Muscle layer of colon (tissue), 2 donors: ENCODE results near the gene KIF1A.

Source experiments
- H3K27ac ChIP-seq: one replicate; pipeline ENCODE4 v1.7.0; 2013; ENCODE audit warnings: low read depth, mild to moderate bottlenecking, low read length, moderate library complexity
- H3K27me3 ChIP-seq, 2 donors: one replicate each; pipeline ENCODE4 v1.7.0; 2013; ENCODE audit warnings: low read length in 2 of 2, mild to moderate bottlenecking in 2 of 2; ENCODE audit not compliant: insufficient read depth in 2 of 2, control insufficient read depth in 1 of 2
- H3K36me3 ChIP-seq: one replicate; pipeline ENCODE4 v1.7.0; 2013; ENCODE audit warnings: mild to moderate bottlenecking, low read length; ENCODE audit not compliant: insufficient read depth
- H3K4me1 ChIP-seq: one replicate; pipeline ENCODE4 v1.7.0; 2013; ENCODE audit warnings: mild to moderate bottlenecking, low read length; ENCODE audit not compliant: insufficient read depth
- H3K4me3 ChIP-seq, 2 donors: one replicate each; pipeline ENCODE4 v1.7.0; 2013; ENCODE audit warnings: low read length in 2 of 2, low read depth in 1 of 2, mild to moderate bottlenecking in 1 of 2, moderate library complexity in 1 of 2
- H3K9ac ChIP-seq: one replicate; pipeline ENCODE4 v1.7.0; 2013; ENCODE audit warnings: low read length
- H3K9me3 ChIP-seq: one replicate; pipeline ENCODE4 v1.7.0; 2013; ENCODE audit warnings: mild to moderate bottlenecking, low read length
- donor health status: abdominal sarcoma.
- donor health status: Adenocarcinoma of cecum.

Gene KIF1A

GRCh38 chr2:240760576-240761246 lies 59.3 kb downstream of the KIF1A start:
- Histone ChIP-seq H3K4me3 (no peak overlapping the region), H3K9ac (no peak overlapping the region), H3K27me3 (no peaks in the 10 kb centered on the region), H3K36me3 (no peaks in the 10 kb centered on the region), H3K27ac (no peak overlapping the region), H3K9me3 (no peaks in the 10 kb centered on the region), H3K4me1 (no peaks in the 10 kb centered on the region)

GRCh38 chr2:240760121-240760520 lies 59.9 kb downstream of the KIF1A start:
- H3K9me3 ChIP-seq: no peaks in the 10 kb centered on the region
- no peak overlapping the region for H3K4me3 ChIP-seq
- H3K27me3 ChIP-seq: no peaks in the 10 kb centered on the region
- no peaks in the 10 kb centered on the region for H3K36me3 ChIP-seq
- H3K4me1 ChIP-seq: no peaks in the 10 kb centered on the region
- no peak overlapping the region for H3K9ac ChIP-seq
- no peak overlapping the region for H3K27ac ChIP-seq

DNA sequence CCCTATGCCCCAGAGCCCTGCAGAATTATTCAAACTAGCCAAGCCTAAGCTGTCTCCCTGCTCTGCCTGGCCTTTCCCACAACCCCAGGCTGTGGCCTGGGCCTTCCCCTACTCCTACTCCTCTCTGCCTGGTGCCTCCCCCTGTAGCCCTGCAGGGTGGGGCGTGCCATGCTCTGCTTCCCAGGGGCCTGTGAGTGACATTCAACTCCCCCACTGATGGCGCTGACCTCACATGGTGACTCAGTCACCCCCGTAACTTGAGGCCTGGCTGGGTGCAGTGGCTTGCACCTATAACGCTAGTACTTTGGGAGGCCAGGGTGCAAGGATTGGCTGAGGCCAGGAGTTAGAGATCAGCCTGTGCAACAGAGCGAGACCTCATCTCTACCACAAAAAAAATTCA lies 60.6 kb downstream of the KIF1A start:
- Histone ChIP-seq H3K4me1 (no peaks in the 10 kb centered on the region), H3K27me3 (no peaks in the 10 kb centered on the region), H3K9ac (no peak overlapping the region), H3K4me3 (no peak overlapping the region), H3K36me3 (no peaks in the 10 kb centered on the region), H3K9me3 (no peaks in the 10 kb centered on the region), H3K27ac (no peak overlapping the region)

DNA sequence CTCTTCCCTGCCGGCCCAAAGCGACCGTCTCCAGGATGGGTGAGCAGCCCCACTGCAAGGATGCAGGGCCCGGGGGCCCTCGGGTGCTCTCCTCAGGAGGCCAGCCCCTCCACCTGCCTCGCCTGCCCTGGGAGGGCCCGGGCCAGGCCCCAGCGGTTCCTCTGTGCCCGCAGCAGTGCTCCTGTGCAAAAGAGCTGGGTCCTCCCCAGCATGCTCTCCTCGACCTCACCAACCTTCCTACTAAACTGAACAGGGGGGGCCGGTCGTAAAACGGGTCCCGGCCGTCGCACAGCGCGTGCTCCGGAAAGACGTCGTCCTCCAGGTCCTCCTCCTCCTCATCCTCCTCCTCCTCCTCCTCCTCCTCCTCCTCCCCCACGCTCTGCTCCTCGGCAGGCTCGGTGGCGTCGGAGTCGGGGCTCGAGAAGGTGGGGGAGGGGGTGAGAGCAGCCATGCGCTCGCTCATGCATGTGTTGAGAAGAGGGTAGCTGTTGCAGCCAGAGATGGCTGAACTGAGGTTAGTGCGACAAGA lies 62.9 kb downstream of the KIF1A start:
- no peak overlapping the region for H3K4me3 ChIP-seq
- no peaks in the 10 kb centered on the region for H3K9me3 ChIP-seq
- no peak overlapping the region for H3K27ac ChIP-seq
- H3K27me3 ChIP-seq: no peaks in the 10 kb centered on the region
- no peak overlapping the region for H3K9ac ChIP-seq
- H3K36me3 ChIP-seq: no peaks in the 10 kb centered on the region
- no peaks in the 10 kb centered on the region for H3K4me1 ChIP-seq

- H3K27me3 ChIP-seq: no peaks in the 10 kb centered on the region
- no peak overlapping the region for H3K4me3 ChIP-seq
- no peaks in the 10 kb centered on the region for H3K36me3 ChIP-seq
- H3K9me3 ChIP-seq: no peaks in the 10 kb centered on the region
- H3K9ac ChIP-seq: no peak overlapping the region
- no peaks in the 10 kb centered on the region for H3K4me1 ChIP-seq
- H3K27ac ChIP-seq: no peak overlapping the region
Measured at GRCh38 chr2:240752209-240752608, 67.8 kb downstream of the KIF1A start.

- Histone ChIP-seq H3K9me3 (no peaks in the 10 kb centered on the region), H3K4me3 (no peak overlapping the region), H3K9ac (no peak overlapping the region), H3K27me3 (no peaks in the 10 kb centered on the region), H3K27ac (no peak overlapping the region), H3K36me3 (no peaks in the 10 kb centered on the region), H3K4me1 (no peaks in the 10 kb centered on the region)
Measured at GRCh38 chr2:240750409-240750808, 69.6 kb downstream of the KIF1A start.

- H3K9ac ChIP-seq: no peak overlapping the region
- no peaks in the 10 kb centered on the region for H3K4me1 ChIP-seq
- H3K27ac ChIP-seq: no peak overlapping the region
- H3K27me3 ChIP-seq: no peaks in the 10 kb centered on the region
- no peak overlapping the region for H3K4me3 ChIP-seq
- no peaks in the 10 kb centered on the region for H3K9me3 ChIP-seq
- H3K36me3 ChIP-seq: no peaks in the 10 kb centered on the region
Measured at GRCh38 chr2:240749516-240749915, 70.5 kb downstream of the KIF1A start.

DNA sequence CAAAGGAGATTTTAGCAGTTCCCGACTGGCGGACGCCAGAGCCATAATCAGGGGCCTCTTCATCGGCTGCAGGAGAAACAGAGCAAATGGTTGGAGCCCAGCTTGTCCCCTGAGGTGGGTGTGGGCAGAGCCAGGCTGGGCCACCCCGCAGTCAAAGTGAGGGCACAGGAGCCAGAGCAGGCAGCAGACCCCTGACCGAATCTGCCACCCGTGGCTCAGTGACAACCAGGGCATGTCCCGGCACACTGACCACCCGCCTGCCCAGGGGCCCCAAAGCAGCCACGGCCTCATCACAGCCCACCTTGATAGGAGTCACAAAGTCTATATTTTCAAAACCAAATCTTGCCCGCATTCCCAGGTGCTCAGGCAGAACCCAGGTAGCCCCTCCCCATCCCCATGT lies 72.8 kb downstream of the KIF1A start:
- no peaks in the 10 kb centered on the region for H3K36me3 ChIP-seq
- no peak overlapping the region for H3K9ac ChIP-seq
- H3K27ac ChIP-seq: no peak overlapping the region
- H3K9me3 ChIP-seq: no peaks in the 10 kb centered on the region
- no peak overlapping the region for H3K4me3 ChIP-seq
- no peaks in the 10 kb centered on the region for H3K4me1 ChIP-seq
- no peaks in the 10 kb centered on the region for H3K27me3 ChIP-seq

- Histone ChIP-seq H3K4me1 (no peaks in the 10 kb centered on the region), H3K4me3 (no peak overlapping the region), H3K36me3 (no peaks in the 10 kb centered on the region), H3K27me3 (no peaks in the 10 kb centered on the region), H3K27ac (no peak overlapping the region), H3K9ac (no peak overlapping the region), H3K9me3 (no peaks in the 10 kb centered on the region)
Measured at GRCh38 chr2:240746671-240747070, 73.3 kb downstream of the KIF1A start.

GRCh38 chr2:240745962-240746361 lies 74.1 kb downstream of the KIF1A start:
- Histone ChIP-seq H3K4me1 (no peaks in the 10 kb centered on the region), H3K27ac (no peak overlapping the region), H3K9me3 (no peaks in the 10 kb centered on the region), H3K36me3 (no peaks in the 10 kb centered on the region), H3K27me3 (no peaks in the 10 kb centered on the region), H3K9ac (no peak overlapping the region), H3K4me3 (no peak overlapping the region)

- H3K4me1 ChIP-seq: no peaks in the 10 kb centered on the region
- H3K9me3 ChIP-seq: no peaks in the 10 kb centered on the region
- no peak overlapping the region for H3K4me3 ChIP-seq
- no peaks in the 10 kb centered on the region for H3K27me3 ChIP-seq
- H3K9ac ChIP-seq: no peak overlapping the region
- no peak overlapping the region for H3K27ac ChIP-seq
- H3K36me3 ChIP-seq: no peaks in the 10 kb centered on the region
Measured at GRCh38 chr2:240745456-240745855, 74.6 kb downstream of the KIF1A start.

GRCh38 chr2:240742602-240743095 lies 77.4 kb downstream of the KIF1A start:
- Histone ChIP-seq H3K27ac (no peak overlapping the region), H3K9me3 (no peaks in the 10 kb centered on the region), H3K27me3 (no peaks in the 10 kb centered on the region), H3K9ac (no peak overlapping the region), H3K4me1 (peaks cover 5% of the 10 kb centered on the region), H3K36me3 (no peaks in the 10 kb centered on the region), H3K4me3 (no peak overlapping the region)
